Endometrium (tissue), 2 donors: Measurements from ENCODE around the gene IGF2BP2.
"Not testable (repeated sequence)": the region's sequence is repeated elsewhere in the genome, so short reads cannot be mapped to it uniquely, and the experiment has no call there.

Source experiments
- FAIRE-seq: peaks from 2 replicates; lab custom pipeline; 2012; peaks lifted over from hg19 to GRCh38; lab: Jason Lieb, UNC
- donor health status: control.
- donor health status: control.

IGF2BP2 gene

GRCh38 chr3:185797993-185798830 is 26.6 kb downstream of the IGF2BP2 start:
- no peak for FAIRE-seq

DNA sequence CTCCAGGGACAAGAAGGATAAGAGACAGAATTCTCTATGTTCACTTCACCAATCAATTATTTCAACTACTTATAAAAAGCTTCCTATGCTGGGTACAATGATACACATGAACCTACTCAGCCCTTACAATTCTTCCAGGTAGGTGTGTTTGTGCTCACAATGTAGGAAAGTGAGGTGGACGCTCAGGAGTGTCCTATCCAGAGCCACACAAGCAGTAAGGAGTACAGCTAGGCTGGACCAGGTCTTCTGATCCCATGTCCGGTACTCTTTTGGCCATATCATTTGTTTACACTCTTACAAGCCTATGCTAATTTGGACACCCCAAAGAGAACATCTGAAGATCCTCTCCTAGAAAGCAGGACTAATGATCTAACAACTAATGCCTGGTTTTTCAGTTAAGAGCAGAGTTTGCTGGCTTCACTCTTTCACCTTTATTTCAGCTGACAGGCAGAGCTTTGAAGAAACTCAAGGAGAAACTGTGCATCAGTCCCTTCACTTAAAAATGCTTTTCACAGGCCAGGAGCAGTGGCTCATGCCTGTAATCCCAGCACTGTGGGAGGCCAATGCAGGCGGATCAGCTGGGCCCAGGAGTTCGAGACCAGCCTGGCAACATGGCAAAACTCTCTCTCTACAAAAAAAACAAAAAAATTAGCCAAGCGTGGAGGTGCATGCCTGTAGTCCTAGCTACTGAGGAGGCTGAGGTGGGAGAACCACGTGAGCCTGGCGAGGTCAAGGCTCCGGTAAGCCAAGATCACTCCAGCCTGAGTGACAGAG is 27.5 kb downstream of the IGF2BP2 start:
- no peak for FAIRE-seq

GRCh38 chr3:185796431-185797107 is 28.3 kb downstream of the IGF2BP2 start:
- no peak for FAIRE-seq

DNA sequence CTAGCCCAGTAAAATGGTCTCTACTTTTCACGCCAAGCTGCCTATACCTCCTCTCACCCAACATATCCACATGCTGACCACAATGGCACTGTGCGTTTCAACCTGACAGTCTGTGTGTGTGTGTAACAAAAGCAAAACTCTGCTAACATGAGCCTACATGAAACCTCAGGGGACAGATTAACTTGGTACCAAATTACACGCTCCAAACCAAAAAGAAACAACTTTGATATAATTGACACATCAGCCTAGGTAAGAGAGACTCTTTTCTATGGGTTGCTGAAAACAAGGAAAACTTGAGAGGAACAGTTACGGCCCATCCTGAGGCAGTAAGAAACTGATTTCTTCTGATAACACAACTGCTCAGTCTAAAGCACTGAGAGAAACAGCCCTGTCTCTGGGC is 31.5 kb downstream of the IGF2BP2 start:
- no peak for FAIRE-seq

- FAIRE-seq, result no peak
Observed at GRCh38 chr3:185792955-185793354, 31.9 kb downstream of the IGF2BP2 start.

- no peak for FAIRE-seq
Observed at GRCh38 chr3:185789891-185790830, 34.7 kb downstream of the IGF2BP2 start.

- no peak for FAIRE-seq
Observed at GRCh38 chr3:185789134-185789533, 35.7 kb downstream of the IGF2BP2 start.

DNA sequence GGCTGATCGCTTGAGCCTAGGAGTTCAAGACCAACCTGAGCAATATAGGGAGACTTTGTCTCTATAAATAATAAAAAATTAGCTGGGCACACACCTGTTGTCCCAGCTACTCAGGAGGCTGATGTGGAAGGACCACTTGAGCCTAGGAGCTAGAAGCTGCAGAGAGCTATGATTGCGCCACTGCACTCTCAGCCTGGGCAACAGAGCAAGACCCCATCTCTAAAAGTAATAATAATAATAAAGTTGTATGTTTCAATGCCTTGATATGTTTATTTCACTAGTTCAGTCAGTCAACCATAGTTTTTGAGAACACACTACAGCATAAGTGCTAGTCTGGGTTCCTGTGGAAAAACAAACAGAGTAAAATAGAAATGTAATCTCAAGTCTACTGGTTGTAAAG is 36.5 kb downstream of the IGF2BP2 start:
- FAIRE-seq, result no peak

DNA sequence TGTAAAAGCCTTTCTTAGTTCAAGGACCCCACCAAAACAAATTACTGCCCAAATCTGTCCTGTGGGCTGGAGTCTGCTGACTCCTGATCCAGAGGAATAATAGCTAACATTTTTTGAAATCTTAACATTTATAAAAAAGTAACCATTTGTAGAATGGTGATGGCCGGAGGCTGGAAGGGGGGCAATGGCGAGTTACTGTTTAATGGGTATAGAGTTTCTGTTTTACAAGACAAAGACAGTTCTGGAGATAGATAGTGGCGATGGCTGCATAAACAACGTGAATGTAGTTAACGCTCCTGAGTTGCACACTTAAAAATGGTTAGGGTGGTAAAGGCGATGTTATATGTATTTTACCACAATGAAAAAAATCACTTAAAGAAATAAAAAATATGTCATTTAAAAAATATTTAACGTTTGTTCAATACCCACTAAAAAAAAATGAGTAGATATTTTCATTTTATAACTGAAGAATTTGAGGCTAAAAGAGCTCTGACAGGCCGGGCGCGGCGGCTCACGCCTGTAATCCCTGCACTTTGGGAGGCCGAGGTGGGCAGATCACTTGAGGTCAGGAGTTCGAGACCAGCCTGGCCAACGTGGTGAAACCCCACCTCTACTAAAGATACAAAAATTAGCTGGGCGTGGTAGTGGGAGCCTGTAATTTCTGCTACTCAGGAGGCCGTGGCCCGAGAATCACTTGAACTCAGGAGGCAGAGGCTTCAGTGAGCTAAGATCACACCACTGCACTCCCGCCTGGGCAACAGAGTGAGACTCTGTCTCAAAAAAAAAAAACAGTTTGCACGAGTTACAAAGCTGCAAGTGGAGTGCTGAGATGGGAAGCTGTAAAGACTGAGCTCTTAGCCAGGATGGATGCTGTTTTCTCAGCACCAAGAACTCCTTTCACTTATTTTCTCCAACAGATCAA is 37.6 kb downstream of the IGF2BP2 start:
- no peak for FAIRE-seq

DNA sequence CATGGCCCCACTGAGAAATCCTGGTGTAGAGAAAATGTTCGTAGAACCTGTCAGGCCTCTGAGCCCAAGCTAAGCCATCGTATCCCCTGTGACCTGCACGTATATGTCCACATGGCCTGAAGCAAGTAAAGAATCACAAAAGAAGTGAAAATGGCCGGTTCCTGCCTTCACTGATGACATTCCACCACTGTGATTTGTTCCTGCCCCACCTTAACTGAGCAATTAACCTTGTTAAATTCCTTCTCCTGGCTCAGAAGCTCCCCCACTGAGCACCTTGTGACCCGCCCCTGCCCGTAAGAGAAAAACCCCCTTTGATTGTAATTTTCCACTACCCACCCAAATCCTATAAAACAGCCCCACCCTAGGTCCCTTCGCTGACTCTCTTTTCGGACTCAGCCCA is 38.6 kb downstream of the IGF2BP2 start:
- not testable (repeated sequence) for FAIRE-seq

DNA sequence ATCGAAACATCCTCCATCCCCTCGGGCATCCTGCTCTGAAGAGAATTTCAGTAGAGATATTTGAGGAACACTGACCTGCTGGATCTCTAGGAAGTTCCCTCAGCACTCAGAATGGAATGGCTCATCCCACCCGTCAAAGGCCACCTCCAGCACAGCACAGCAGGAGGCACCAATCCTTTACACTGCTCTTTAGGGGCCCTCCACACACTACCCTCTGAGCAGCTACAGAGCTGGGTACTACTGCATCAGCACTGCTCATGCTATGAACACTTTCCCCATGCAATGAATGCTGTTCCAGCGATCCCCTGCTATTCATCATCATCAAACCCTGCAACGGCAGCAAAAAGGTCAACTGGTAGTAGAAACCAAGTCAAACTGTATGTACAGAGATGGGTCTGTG is 40.5 kb downstream of the IGF2BP2 start:
- no peak for FAIRE-seq

DNA sequence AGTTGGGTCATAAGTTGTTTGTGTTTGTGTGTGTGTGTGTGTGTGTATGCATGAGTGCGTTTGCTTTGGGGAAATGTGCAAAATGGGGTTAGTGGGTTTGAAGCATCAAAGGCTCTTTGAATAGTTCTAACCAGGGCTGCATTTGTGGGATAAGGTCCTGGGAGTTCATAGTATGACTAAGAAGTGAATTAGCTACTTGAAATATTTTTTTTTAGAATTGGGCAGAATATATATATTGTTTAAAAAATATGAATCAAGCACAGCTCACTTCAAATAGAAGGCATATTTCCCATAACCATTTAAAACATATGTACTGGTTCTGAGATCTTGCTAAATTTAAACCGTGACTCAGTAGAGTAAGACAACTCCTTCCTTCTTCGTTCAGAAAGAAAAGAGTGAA is 43.1 kb downstream of the IGF2BP2 start:
- FAIRE-seq, result no peak

DNA sequence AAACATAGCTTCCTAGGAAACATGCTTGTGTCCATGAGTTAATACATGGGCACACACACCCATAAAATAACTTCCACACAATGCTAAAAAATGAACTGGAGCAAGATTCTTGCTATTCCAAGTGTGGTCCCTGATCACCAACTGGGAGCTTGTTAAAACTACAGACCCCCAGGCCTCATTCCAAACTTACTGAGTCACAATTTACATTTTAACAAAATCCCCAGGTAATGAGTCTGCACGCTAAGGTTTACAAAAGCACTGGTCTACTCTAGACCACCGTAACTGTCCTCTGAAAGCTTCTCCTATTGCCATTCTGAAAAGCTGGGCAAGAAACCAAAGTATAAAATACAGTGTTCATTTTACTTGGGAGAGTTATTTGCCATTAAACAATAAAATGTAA is 45.4 kb downstream of the IGF2BP2 start:
- FAIRE-seq, result no peak

- FAIRE-seq, result no peak
Observed at GRCh38 chr3:185778821-185779220, 46.0 kb downstream of the IGF2BP2 start.

- no peak for FAIRE-seq
Observed at GRCh38 chr3:185778094-185778493, 46.7 kb downstream of the IGF2BP2 start.

DNA sequence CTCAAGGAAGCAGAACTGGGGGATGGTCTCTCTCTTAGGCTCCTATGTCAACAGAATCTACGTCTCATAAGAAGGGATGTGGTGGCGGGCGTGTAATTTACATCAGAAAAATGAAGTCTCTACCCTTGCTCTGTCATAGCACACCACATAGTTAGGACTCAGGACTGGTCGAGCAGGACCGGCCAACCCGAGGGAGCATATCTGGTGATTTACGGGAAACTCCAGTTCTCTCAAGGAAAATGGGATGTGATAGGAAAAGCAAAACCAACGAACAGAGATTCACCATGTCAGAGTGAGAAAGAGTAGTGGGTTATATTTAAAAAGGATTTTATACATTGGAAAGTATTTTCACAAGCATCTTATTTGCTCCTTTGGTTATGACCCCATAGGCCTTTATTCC is 54.7 kb downstream of the IGF2BP2 start:
- no peak for FAIRE-seq

GRCh38 chr3:185768578-185768982 is 56.3 kb downstream of the IGF2BP2 start:
- not testable (repeated sequence) for FAIRE-seq

DNA sequence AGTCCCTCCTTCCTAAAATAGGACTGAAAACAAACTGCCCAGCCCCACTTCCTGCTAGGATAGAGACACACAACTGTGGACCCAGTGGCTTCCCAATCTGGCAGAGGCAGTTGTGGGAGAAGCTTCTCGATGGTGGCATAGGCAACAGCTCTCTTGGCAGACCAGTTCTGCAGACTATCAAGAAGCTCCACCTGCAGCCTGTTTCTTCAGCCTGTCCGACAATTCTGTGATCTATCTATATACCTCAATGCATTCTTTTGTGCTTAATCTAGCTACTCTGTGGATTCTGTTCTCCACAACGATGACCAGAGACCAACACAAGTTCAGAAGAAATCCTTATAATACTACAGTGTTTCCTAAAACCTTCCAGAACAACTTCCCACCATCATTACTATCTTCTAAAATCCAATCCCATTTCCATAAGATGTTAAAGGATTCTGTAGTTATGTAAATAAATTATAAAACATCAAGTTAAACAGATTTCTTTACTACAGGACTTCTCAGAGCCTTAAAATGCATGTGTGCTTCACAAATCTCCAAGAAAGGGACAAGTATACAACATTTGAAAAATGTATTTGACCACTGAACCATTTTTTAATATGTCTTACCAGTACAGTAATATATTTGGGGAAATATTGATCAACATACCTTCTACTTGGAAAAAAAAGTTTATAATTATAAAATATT is 57.7 kb downstream of the IGF2BP2 start:
- no peak for FAIRE-seq

DNA sequence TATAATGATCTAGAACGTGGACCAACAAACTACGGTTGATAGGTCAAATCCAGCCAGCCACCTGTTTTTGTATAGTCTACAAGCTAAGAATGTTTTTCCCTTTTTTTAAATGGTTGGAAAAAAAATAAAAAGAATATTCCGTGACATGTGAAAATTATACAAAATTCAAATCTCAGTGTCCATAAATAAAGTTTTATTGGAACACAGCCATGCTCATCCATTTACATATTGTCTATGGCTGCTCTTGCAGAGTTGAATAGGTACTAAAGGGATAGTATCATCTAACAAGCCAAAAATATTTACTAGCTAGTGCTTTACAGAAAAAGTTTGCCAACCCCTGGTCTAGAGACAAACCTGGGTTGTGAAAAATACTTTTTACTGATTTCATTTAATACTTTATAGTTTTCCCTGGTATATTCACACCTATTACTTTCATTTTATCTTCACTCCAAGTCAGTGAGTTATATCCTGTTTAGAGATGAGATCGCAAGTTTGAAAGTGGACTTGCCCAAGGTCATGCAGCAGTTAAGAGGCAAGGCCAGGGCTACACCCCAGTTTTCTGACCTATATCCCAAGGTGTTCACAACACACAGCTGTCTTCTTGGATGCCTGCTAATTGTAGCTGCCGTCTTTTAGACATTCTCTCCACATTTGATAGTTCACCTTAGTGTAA is 58.4 kb downstream of the IGF2BP2 start:
- no peak for FAIRE-seq
